Activated naive CD8-positive, alpha-beta T cell (primary cell): Measurements from ENCODE around the gene FER.
"Not testable (repeated sequence)": the region's sequence is repeated elsewhere in the genome, so short reads cannot be mapped to it uniquely, and the experiment has no call there.

ENCODE experiments used
- H3K27ac Mint-ChIP-seq: one replicate; pipeline ENCODE4 v1.8.0; 2021; ENCODE audit warnings: mixed read lengths
- H3K27me3 Mint-ChIP-seq: one replicate; pipeline ENCODE4 v1.8.0; 2021; ENCODE audit warnings: mixed read lengths
- H3K36me3 Mint-ChIP-seq: one replicate; pipeline ENCODE4 v1.8.0; 2021; ENCODE audit warnings: mixed read lengths
- H3K4me1 Mint-ChIP-seq: one replicate; pipeline ENCODE4 v1.8.0; 2021; ENCODE audit warnings: low read depth, mixed read lengths
- H3K4me3 Mint-ChIP-seq: one replicate; pipeline ENCODE4 v1.8.0; 2021; ENCODE audit warnings: mild to moderate bottlenecking, mixed read lengths
- H3K9me3 Mint-ChIP-seq: one replicate; pipeline ENCODE4 v1.8.0; 2021; ENCODE audit warnings: low read depth, mixed read lengths

FER gene

GRCh38 chr5:108857905-108858304 is 110.2 kb downstream of the FER start:
- H3K27me3 Mint-ChIP-seq, result no peaks in the 10 kb centered on the region
- H3K4me3 Mint-ChIP-seq, result no peak overlapping the region
- H3K27ac Mint-ChIP-seq, result no peak overlapping the region
- H3K36me3 Mint-ChIP-seq, result no peaks in the 10 kb centered on the region
- peaks cover 4% of the 10 kb centered on the region for H3K4me1 Mint-ChIP-seq
- H3K9me3 Mint-ChIP-seq, result no peaks in the 10 kb centered on the region

- Mint-ChIP-seq H3K36me3 (no peaks in the 10 kb centered on the region), H3K4me1 (peaks cover 4% of the 10 kb centered on the region), H3K9me3 (no peaks in the 10 kb centered on the region), H3K4me3 (no peak overlapping the region), H3K27ac (no peak overlapping the region), H3K27me3 (no peaks in the 10 kb centered on the region)
Observed at GRCh38 chr5:108858959-108859358, 111.3 kb downstream of the FER start.

GRCh38 chr5:108862211-108862610 is 114.5 kb downstream of the FER start:
- Mint-ChIP-seq H3K36me3 (peaks cover 12% of the 10 kb centered on the region), H3K27ac (no peak overlapping the region), H3K27me3 (no peaks in the 10 kb centered on the region), H3K9me3 (no peaks in the 10 kb centered on the region), H3K4me3 (no peak overlapping the region), H3K4me1 (peaks cover 4% of the 10 kb centered on the region)

- peaks cover 22% of the 10 kb centered on the region for H3K36me3 Mint-ChIP-seq
- H3K4me3 Mint-ChIP-seq, H3K4me1 Mint-ChIP-seq, H3K9me3 Mint-ChIP-seq, H3K27ac Mint-ChIP-seq, H3K27me3 Mint-ChIP-seq: not testable (repeated sequence)
Observed at GRCh38 chr5:108866097-108866496, 118.4 kb downstream of the FER start.

GRCh38 chr5:108867656-108868055 is 120.0 kb downstream of the FER start:
- H3K27ac Mint-ChIP-seq, result no peak overlapping the region
- no peak overlapping the region for H3K4me3 Mint-ChIP-seq
- peaks cover 4% of the 10 kb centered on the region for H3K9me3 Mint-ChIP-seq
- no peaks in the 10 kb centered on the region for H3K4me1 Mint-ChIP-seq
- H3K27me3 Mint-ChIP-seq, result no peaks in the 10 kb centered on the region
- H3K36me3 Mint-ChIP-seq, result peaks cover 22% of the 10 kb centered on the region

- Mint-ChIP-seq H3K27ac (no peak overlapping the region), H3K9me3 (peaks cover 4% of the 10 kb centered on the region), H3K27me3 (no peaks in the 10 kb centered on the region), H3K4me1 (no peaks in the 10 kb centered on the region), H3K4me3 (no peak overlapping the region), H3K36me3 (peaks cover 21% of the 10 kb centered on the region)
Observed at GRCh38 chr5:108869066-108869465, 121.4 kb downstream of the FER start.

- H3K27ac Mint-ChIP-seq, result no peak overlapping the region
- no peaks in the 10 kb centered on the region for H3K27me3 Mint-ChIP-seq
- no peaks in the 10 kb centered on the region for H3K4me1 Mint-ChIP-seq
- H3K4me3 Mint-ChIP-seq, result no peak overlapping the region
- H3K9me3 Mint-ChIP-seq, result no peaks in the 10 kb centered on the region
- H3K36me3 Mint-ChIP-seq, result peaks cover 5% of the 10 kb centered on the region
Observed at GRCh38 chr5:108876451-108876850, 128.8 kb downstream of the FER start.

GRCh38 chr5:108878756-108879155 is 131.1 kb downstream of the FER start:
- Mint-ChIP-seq H3K9me3 (no peaks in the 10 kb centered on the region), H3K4me1 (no peaks in the 10 kb centered on the region), H3K4me3 (no peak overlapping the region), H3K27ac (no peak overlapping the region), H3K27me3 (no peaks in the 10 kb centered on the region), H3K36me3 (peaks cover 6% of the 10 kb centered on the region)

- Mint-ChIP-seq H3K9me3 (no peaks in the 10 kb centered on the region), H3K4me1 (no peaks in the 10 kb centered on the region), H3K4me3 (no peak overlapping the region), H3K27ac (no peak overlapping the region), H3K27me3 (no peaks in the 10 kb centered on the region), H3K36me3 (peaks cover 17% of the 10 kb centered on the region)
Observed at GRCh38 chr5:108881133-108881532, 133.4 kb downstream of the FER start.

GRCh38 chr5:108884736-108885135 is 137.0 kb downstream of the FER start:
- Mint-ChIP-seq H3K9me3 (no peaks in the 10 kb centered on the region), H3K27ac (no peak overlapping the region), H3K4me3 (no peak overlapping the region), H3K36me3 (peaks cover 12% of the 10 kb centered on the region), H3K4me1 (no peaks in the 10 kb centered on the region), H3K27me3 (no peaks in the 10 kb centered on the region)

- Mint-ChIP-seq H3K9me3 (no peaks in the 10 kb centered on the region), H3K27ac (no peak overlapping the region), H3K4me1 (peaks cover 2% of the 10 kb centered on the region), H3K36me3 (peaks cover 15% of the 10 kb centered on the region), H3K27me3 (no peaks in the 10 kb centered on the region), H3K4me3 (no peak overlapping the region)
Observed at GRCh38 chr5:108898257-108898656, 150.6 kb downstream of the FER start.

GRCh38 chr5:108898707-108899106 is 151.0 kb downstream of the FER start:
- Mint-ChIP-seq H3K4me1 (peaks cover 2% of the 10 kb centered on the region), H3K27me3 (no peaks in the 10 kb centered on the region), H3K27ac (no peak overlapping the region), H3K9me3 (no peaks in the 10 kb centered on the region), H3K4me3 (no peak overlapping the region), H3K36me3 (peaks cover 11% of the 10 kb centered on the region)

- not testable (repeated sequence) for H3K4me3 Mint-ChIP-seq, H3K4me1 Mint-ChIP-seq, H3K27me3 Mint-ChIP-seq, H3K27ac Mint-ChIP-seq, H3K9me3 Mint-ChIP-seq
- H3K36me3 Mint-ChIP-seq, result peaks cover 11% of the 10 kb centered on the region
Observed at GRCh38 chr5:108899244-108899643, 151.5 kb downstream of the FER start.

- H3K4me1 Mint-ChIP-seq, result no peaks in the 10 kb centered on the region
- H3K9me3 Mint-ChIP-seq, result no peaks in the 10 kb centered on the region
Observed at GRCh38 chr5:108900668-108901067, 153.0 kb downstream of the FER start.

GRCh38 chr5:108905805-108906204 is 158.1 kb downstream of the FER start:
- H3K4me1 Mint-ChIP-seq, result no peaks in the 10 kb centered on the region
- H3K36me3 Mint-ChIP-seq, result peaks cover 7% of the 10 kb centered on the region
- no peak overlapping the region for H3K4me3 Mint-ChIP-seq
- H3K9me3 Mint-ChIP-seq, result no peaks in the 10 kb centered on the region
- no peak overlapping the region for H3K27ac Mint-ChIP-seq
- H3K27me3 Mint-ChIP-seq, result no peaks in the 10 kb centered on the region

More at GRCh38 chr5:108900668-108901067, 153.0 kb downstream of the FER start:
- Mint-ChIP-seq H3K36me3 (peaks cover 6% of the 10 kb centered on the region), H3K27ac (no peak overlapping the region), H3K4me3 (no peak overlapping the region), H3K27me3 (no peaks in the 10 kb centered on the region)

- H3K36me3 Mint-ChIP-seq, result peaks cover 7% of the 10 kb centered on the region
- H3K4me3 Mint-ChIP-seq, result no peak overlapping the region
- no peaks in the 10 kb centered on the region for H3K4me1 Mint-ChIP-seq
- H3K27ac Mint-ChIP-seq, result no peak overlapping the region
- H3K9me3 Mint-ChIP-seq, result no peaks in the 10 kb centered on the region
- no peaks in the 10 kb centered on the region for H3K27me3 Mint-ChIP-seq
Observed at GRCh38 chr5:108910627-108911026, 162.9 kb downstream of the FER start.

- H3K27me3 Mint-ChIP-seq, result no peaks in the 10 kb centered on the region
- H3K27ac Mint-ChIP-seq, result no peak overlapping the region
- peaks cover 7% of the 10 kb centered on the region for H3K36me3 Mint-ChIP-seq
Observed at GRCh38 chr5:108911055-108911454, 163.4 kb downstream of the FER start.

More at GRCh38 chr5:108911055-108911454, 163.4 kb downstream of the FER start:
- Mint-ChIP-seq H3K4me1 (no peaks in the 10 kb centered on the region), H3K4me3 (no peak overlapping the region), H3K9me3 (no peaks in the 10 kb centered on the region)
